PC-9 (cell line): Measurements from ENCODE around the gene TMSB4X.
"Not testable (repeated sequence)": the region's sequence is repeated elsewhere in the genome, so short reads cannot be mapped to it uniquely, and the experiment has no call there.

Experiments used
- EZH2 ChIP-seq: fragments of 200-600 bp; sonication (generic); IDR thresholded peaks from 2 replicates; pipeline ENCODE4 v1.8.0; 2017; ENCODE audit warnings: antibody characterized with exemption, low read depth
- TF ChIP-seq, protein P1 (sequence below): fragments of 200-600 bp; sonication (generic); conservative IDR thresholded peaks from 2 replicates; pipeline ENCODE4 v1.6.1; 2017; ENCODE audit warnings: mixed run types, antibody characterized with exemption, mild to moderate bottlenecking, moderate library complexity

DNA sequence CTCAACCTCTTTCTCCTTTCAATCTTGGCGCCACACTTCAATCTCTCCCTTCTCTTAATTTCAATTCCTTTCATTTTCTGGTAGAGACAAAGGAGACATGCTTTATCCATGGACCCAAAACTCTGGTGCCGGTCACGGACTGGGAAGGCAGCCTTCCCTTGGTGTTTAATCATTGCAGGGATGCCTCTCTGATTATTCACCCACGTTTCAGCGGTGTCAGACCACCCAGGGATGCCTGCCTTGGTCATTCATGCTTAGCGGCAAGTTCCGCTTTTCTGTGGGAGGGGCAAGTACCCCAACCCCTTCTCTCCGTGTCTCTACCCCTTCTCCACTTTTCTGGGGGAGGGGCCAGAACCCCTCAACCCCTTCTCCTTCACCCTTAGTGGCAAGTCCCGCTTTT is 34.4 kb upstream of the TMSB4X start:
- TF ChIP-seq, protein P1, sequence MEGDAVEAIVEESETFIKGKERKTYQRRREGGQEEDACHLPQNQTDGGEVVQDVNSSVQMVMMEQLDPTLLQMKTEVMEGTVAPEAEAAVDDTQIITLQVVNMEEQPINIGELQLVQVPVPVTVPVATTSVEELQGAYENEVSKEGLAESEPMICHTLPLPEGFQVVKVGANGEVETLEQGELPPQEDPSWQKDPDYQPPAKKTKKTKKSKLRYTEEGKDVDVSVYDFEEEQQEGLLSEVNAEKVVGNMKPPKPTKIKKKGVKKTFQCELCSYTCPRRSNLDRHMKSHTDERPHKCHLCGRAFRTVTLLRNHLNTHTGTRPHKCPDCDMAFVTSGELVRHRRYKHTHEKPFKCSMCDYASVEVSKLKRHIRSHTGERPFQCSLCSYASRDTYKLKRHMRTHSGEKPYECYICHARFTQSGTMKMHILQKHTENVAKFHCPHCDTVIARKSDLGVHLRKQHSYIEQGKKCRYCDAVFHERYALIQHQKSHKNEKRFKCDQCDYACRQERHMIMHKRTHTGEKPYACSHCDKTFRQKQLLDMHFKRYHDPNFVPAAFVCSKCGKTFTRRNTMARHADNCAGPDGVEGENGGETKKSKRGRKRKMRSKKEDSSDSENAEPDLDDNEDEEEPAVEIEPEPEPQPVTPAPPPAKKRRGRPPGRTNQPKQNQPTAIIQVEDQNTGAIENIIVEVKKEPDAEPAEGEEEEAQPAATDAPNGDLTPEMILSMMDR = not testable (repeated sequence)
- TF ChIP-seq EZH2 = not testable (repeated sequence)
